DMS53 (cell line): ENCODE measurements around the gene PIK3R3.
"Not testable (repeated sequence)": the region's sequence is repeated elsewhere in the genome, so short reads cannot be mapped to it uniquely, and the experiment has no call there.

Source experiments
- DNase-seq: peaks from one replicate; lab custom pipeline; 2025; lab: John Stamatoyannopoulos, UW

PIK3R3 gene

GRCh38 chr1:46065405-46065804, 67.0 kb downstream of the PIK3R3 start:
- peak; percentile 74 for DNase-seq

- DNase-seq, result no peak
Measured at GRCh38 chr1:46064708-46065107, 67.7 kb downstream of the PIK3R3 start.

GRCh38 chr1:46062651-46063319, 69.6 kb downstream of the PIK3R3 start:
- DNase-seq, result peak; percentile 80

GRCh38 chr1:46061146-46061545, 71.3 kb downstream of the PIK3R3 start:
- DNase-seq, result no peak

GRCh38 chr1:46058936-46059335, 73.5 kb downstream of the PIK3R3 start:
- DNase-seq, result no peak

GRCh38 chr1:46057781-46058180, 74.6 kb downstream of the PIK3R3 start:
- no peak for DNase-seq

GRCh38 chr1:46057215-46057614, 75.2 kb downstream of the PIK3R3 start:
- not testable (repeated sequence) for DNase-seq

- DNase-seq, result no peak
Measured at GRCh38 chr1:46056325-46056724, 76.1 kb downstream of the PIK3R3 start.

- peak; percentile 63 for DNase-seq
Measured at GRCh38 chr1:46053734-46054133, 78.7 kb downstream of the PIK3R3 start.

GRCh38 chr1:46044116-46044515, 88.3 kb downstream of the PIK3R3 start:
- no peak for DNase-seq

GRCh38 chr1:46043458-46044017, 88.9 kb downstream of the PIK3R3 start:
- no peak for DNase-seq

- peak; percentile 55 for DNase-seq
Measured at GRCh38 chr1:46041974-46042373, 90.5 kb downstream of the PIK3R3 start.

GRCh38 chr1:46041551-46041950, 90.9 kb downstream of the PIK3R3 start:
- DNase-seq, result peak; percentile 37

- DNase-seq, result peak; percentile 76
Measured at GRCh38 chr1:46039571-46040052, 92.8 kb downstream of the PIK3R3 start.

- DNase-seq, result peak; percentile 96
Measured at GRCh38 chr1:46036894-46037839, 95.3 kb downstream of the PIK3R3 start.

- no peak for DNase-seq
Measured at GRCh38 chr1:46034601-46035516, 97.6 kb downstream of the PIK3R3 start.

GRCh38 chr1:46030876-46031660, 101.4 kb downstream of the PIK3R3 start:
- no peak for DNase-seq

- peak; percentile 63 for DNase-seq
Measured at GRCh38 chr1:46030074-46030870, 102.2 kb downstream of the PIK3R3 start.

GRCh38 chr1:46027788-46028573, 104.4 kb downstream of the PIK3R3 start:
- DNase-seq, result no peak
